RWPE1 (cell line): ENCODE results near the gene WDFY1.
A peak's percentile ranks its signal among the peaks of the same experiment; 100 is the strongest.
"Not testable (repeated sequence)": the region's sequence is repeated elsewhere in the genome, so short reads cannot be mapped to it uniquely, and the experiment has no call there.

Experiments
- CTCF ChIA-PET: fragments of 350-600 bp; sonication (Branson Sonifier 250); formaldehyde crosslinking; extraction: SDS; loops from one replicate; lab custom pipeline; 2021; lab: Yijun Ruan, JAX
- POLR2A ChIA-PET: fragments of 400-600 bp; formaldehyde crosslinking; extraction: SDS; loops from one replicate; lab custom pipeline; 2020; ENCODE audit warnings: antibody characterized with exemption; ENCODE audit not compliant: low non-redundant PET; lab: Yijun Ruan, JAX
- DNase-seq: peaks from one replicate; pipeline ENCODE4 v3.0.0; 2012; ENCODE audit warnings: low spot score
- H3K27ac ChIP-seq: fragments of 450-650 bp; 2 replicates; pipeline ENCODE4 v1.5.1; 2017
- TF ChIP-seq, protein P1 (sequence below): fragments of 450-650 bp; conservative IDR thresholded peaks from 2 replicates; pipeline ENCODE4 v1.5.1; 2017; ENCODE audit warnings: low read depth, mild to moderate bottlenecking

Gene WDFY1

DNA sequence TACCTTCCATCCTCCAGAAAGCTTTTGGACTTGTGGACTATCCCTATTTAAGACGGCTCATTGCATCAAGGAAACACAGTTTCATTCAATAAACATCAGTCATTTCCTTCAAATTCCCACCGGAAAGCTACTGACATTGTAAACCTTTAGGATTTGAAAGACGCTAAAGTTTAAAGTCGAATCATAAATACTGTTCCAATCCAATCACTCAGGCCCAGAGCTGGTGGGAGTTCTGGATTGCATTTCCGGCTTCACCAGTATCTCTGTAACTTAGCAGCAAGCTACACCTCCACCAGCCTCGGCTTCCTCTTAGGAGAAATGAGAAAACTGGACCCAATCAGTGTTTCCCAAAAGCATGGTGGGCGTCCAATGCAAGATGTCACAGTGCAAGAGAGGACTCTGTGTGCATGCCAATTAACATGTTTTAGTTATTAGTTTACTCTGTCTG, 1.6 kb downstream of the WDFY1 start:
- peak; percentile 45 for DNase-seq
- TF ChIP-seq, protein P1, sequence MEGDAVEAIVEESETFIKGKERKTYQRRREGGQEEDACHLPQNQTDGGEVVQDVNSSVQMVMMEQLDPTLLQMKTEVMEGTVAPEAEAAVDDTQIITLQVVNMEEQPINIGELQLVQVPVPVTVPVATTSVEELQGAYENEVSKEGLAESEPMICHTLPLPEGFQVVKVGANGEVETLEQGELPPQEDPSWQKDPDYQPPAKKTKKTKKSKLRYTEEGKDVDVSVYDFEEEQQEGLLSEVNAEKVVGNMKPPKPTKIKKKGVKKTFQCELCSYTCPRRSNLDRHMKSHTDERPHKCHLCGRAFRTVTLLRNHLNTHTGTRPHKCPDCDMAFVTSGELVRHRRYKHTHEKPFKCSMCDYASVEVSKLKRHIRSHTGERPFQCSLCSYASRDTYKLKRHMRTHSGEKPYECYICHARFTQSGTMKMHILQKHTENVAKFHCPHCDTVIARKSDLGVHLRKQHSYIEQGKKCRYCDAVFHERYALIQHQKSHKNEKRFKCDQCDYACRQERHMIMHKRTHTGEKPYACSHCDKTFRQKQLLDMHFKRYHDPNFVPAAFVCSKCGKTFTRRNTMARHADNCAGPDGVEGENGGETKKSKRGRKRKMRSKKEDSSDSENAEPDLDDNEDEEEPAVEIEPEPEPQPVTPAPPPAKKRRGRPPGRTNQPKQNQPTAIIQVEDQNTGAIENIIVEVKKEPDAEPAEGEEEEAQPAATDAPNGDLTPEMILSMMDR = no peak
- POLR2A ChIA-PET = no interaction called here
- H3K27ac ChIP-seq = peak overlapping the region; percentile 86
- CTCF ChIA-PET = interaction anchor here (1.0 kb wide), 1 partner anchor 26 kb away, joined by 4 read pairs; no protein-coding TSS in a partner anchor

DNA sequence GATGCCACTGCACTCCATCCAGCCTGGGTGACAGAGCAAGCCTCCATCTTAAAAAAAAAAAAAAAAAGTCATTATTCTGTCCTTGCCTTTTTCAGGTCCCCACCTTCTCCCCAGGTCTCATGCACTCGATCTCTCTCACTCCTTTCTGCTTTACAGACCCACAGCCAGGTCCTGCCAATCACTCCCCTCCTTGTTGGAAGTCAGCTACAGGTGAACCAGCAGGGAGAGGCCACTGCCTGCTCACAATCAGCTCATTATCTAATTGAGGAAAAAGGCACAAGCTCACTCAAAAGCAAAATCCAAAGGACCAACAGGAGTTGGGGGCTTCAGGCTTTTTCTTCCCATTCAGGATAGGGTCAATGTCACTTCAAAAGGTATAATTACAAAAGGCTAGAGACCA, 2.0 kb downstream of the WDFY1 start:
- POLR2A ChIA-PET = no interaction called here
- no peak for DNase-seq
- peak overlapping the region; percentile 46 for H3K27ac ChIP-seq
- TF ChIP-seq, protein P1 = no peak
- CTCF ChIA-PET = interaction anchor here (1.0 kb wide), 1 partner anchor 27 kb away, joined by 4 read pairs; no protein-coding TSS in a partner anchor

DNA sequence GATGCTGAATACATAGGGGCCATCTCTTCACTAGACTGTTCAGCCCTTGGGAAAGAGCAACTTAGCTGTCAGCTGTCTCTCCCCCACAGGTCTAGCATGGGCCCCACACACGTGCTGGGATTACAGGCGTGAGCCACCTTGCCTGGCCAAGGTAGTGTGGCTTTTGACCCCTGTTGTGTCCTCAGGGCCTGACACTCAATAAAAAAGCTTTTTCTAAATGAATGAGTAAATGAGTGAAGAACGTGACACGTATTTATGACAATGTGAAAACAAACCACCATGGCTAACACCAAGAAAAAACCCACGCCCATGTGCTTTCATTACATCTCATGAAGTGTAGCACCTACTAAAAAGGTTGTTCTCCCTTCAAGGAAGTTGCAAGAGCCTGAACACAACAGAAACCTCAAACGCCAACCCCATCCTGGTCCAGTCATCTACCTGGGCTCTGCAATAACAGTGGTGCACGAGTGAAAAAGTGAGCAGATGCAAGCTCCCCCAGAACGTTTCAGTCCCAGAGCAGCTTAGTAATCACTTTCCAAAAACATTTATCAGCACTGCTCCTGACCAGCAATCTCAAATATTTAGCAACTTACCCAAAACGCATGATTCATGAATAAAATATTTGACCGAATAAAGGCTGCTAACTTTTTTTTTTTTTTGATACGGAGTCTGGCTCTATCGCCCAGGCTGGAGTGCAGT, 3.4 kb downstream of the WDFY1 start:
- ChIA-PET CTCF (interaction anchor here (0.6 to 0.7 kb wide), 4 partner anchors 36 to 138 kb away, joined by 3 to 7 read pairs (median 4); no protein-coding TSS in a partner anchor), POLR2A (interaction anchor here (0.6 kb wide), 1 partner anchor 32 kb away, joined by 3 read pairs; no protein-coding TSS in a partner anchor)
- DNase-seq = peak; percentile 38
- TF ChIP-seq, protein P1 = no peak
- peak overlapping the region; percentile 16; the same call in 1 of the 2 replicates for H3K27ac ChIP-seq

DNA sequence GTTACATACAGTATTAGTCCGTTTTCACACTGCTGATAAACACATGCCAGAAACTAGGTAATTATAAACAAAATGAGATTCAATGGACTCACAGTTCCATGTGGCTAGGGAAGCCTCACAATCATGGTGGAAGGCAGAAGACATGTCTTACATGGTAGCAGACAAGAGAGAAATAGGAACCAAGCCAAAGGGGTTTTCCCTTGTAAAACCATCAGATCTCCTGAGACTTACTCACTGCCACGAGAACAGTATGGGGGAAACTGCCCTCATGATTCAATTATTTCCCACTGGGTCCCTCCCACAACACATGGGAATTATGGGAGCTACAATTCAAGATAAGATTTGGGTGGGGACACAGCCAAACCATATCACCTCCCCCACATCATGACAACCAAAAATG, 5.7 kb downstream of the WDFY1 start:
- H3K27ac ChIP-seq, CTCF ChIA-PET, POLR2A ChIA-PET, DNase-seq: not testable (repeated sequence)

DNA sequence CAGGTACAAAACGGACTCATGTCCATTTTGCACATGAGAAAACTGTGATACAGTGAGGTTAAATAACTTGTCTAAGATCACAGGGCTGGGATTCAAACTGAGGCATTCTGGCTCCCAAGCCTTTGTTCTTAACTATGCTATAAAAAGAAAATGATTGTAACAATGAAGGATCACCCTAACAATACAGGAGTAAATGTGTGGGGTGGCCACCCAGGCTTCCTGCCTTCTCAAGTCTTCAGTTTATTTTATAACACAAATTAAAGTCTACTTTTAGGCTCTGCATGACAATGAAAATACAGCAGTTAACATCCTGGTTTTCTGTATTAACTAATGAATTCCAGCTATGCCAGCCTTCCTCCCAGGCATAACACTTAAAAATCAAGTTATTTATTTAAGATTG, 7.6 kb downstream of the WDFY1 start:
- ChIA-PET CTCF (no interaction called here), POLR2A (no interaction called here)
- TF ChIP-seq, protein P1 = no peak
- no peak overlapping the region for H3K27ac ChIP-seq
- no peak for DNase-seq

DNA sequence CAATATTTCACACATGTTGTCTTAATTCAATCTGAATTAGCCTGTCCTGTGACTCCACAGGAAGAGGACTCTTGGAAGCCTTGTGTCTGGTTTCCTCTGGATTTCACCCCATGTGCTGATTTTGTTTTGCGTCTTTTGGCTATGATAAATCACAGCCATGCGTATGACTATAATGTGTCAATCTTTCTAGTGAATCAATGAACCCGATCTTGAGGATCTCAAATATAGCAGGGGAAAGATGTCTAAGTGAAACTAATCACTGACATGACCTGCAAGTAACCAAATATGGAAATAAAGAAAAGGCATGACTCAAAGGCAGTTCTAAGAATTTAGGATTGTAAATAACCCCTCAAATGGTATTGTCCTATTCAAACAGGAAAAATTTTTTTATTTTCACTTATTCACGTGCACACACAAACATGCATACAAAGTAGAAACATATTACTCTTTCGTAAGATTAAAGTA, 8.2 kb downstream of the WDFY1 start:
- DNase-seq = no peak
- CTCF ChIA-PET = no interaction called here
- no peak overlapping the region for H3K27ac ChIP-seq
- TF ChIP-seq, protein P1 = no peak
- POLR2A ChIA-PET = no interaction called here
